ENCODE data around the gene SPOUT1. TPM values are rescaled to one million over a fixed set of nuclear protein-coding genes. Genes with fewer than 3 reads are reported as not detected.
"Not testable (repeated sequence)": the region's sequence is repeated elsewhere in the genome, so short reads cannot be mapped to it uniquely, and the experiment has no call there.

Gene SPOUT1, protein sequence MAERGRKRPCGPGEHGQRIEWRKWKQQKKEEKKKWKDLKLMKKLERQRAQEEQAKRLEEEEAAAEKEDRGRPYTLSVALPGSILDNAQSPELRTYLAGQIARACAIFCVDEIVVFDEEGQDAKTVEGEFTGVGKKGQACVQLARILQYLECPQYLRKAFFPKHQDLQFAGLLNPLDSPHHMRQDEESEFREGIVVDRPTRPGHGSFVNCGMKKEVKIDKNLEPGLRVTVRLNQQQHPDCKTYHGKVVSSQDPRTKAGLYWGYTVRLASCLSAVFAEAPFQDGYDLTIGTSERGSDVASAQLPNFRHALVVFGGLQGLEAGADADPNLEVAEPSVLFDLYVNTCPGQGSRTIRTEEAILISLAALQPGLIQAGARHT
- total RNA-seq (2013) = 22.1 TPM
- 10 to 100 TPM; 25.7 to 29.9 (median 29.3) TPM for polyA plus RNA-seq
- 18.3 and 28.2 TPM in 2 replicates for polyA minus RNA-seq
- 0.06 to 0.59 (median 0.33) reads per million in 11 experiments for total RNA-seq

DNA sequence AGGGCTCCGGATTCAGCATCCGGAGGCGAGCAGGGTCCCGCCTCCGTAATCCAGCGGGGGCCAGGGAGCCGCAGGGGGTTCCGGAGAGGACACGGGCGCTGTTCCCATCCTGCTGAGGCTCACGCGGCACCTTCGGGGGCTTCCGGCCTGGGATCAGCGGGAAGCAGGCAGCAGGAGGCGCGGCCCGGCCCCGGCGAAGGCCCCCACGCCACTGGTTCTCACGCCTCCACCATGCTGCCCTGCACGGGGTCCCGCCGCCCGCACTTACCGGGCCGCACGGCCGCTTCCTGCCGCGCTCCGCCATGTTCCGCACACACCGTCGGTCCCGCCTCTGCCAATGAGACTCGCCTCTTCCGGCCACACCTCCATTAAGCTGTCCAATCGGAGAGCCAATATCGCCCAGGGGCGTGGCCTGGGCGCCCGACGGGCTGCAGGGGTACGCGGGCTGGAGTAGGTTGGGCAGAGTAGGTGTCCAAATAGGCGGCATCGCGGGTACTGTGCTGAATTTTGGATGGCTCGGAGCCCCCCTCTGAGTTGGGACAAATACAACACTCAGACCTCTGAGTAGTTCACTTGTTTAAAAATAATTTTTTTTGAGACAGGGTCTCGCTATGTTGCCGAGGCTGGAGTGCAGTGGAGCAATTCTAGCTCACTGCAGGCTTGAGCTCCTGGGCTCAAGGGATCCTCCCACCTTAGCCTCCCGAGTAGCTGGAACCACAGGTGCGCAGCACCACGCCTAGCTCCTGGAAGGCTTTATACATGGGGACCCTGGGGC is at the start of gene SPOUT1:
Gene SPOUT1 (minus strand): TSS at position 318 of the 775 bp plus-strand sequence. CDS start 14 bp downstream, at position 304.
- Mint-ChIP-seq H3K27me3 (ENCODE audit: low read depth in 3 of 3) (peaks cover 0 to 4% (median 0%) of the 10 kb centered on the region in 3 donors), H3K9me3 (no peaks in the 10 kb centered on the region), H3K27ac (peak within 1 kb of the TSS; percentile 10 to 93 (median 83)), H3K4me3 (peak within 1 kb of the TSS; percentile 84 to 91), H3K4me1 (peaks cover 15% of the 10 kb centered on the region), H3K36me3 (peaks cover 24 to 35% of the 10 kb centered on the region in 2 donors)
- peak within 1 kb of the TSS; percentile 86 for H3K9ac ChIP-seq (ENCODE audit: insufficient read depth, low read length, poor library complexity, severe bottlenecking)
- peak; percentile 88 to 91 (median 88) for DNase-seq
- WGBS (ENCODE audit: insufficient coverage) = under 1% methylated on average over 50 of the region's 56 CpGs
- intact Hi-C loops (cut with micrococcal nuclease) = no loop called here
- H3K79me2 ChIP-seq (ENCODE audit: insufficient read depth, low read length) = peaks cover 12% of the 10 kb centered on the region
- TF ChIP-seq, protein P1, sequence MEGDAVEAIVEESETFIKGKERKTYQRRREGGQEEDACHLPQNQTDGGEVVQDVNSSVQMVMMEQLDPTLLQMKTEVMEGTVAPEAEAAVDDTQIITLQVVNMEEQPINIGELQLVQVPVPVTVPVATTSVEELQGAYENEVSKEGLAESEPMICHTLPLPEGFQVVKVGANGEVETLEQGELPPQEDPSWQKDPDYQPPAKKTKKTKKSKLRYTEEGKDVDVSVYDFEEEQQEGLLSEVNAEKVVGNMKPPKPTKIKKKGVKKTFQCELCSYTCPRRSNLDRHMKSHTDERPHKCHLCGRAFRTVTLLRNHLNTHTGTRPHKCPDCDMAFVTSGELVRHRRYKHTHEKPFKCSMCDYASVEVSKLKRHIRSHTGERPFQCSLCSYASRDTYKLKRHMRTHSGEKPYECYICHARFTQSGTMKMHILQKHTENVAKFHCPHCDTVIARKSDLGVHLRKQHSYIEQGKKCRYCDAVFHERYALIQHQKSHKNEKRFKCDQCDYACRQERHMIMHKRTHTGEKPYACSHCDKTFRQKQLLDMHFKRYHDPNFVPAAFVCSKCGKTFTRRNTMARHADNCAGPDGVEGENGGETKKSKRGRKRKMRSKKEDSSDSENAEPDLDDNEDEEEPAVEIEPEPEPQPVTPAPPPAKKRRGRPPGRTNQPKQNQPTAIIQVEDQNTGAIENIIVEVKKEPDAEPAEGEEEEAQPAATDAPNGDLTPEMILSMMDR (IDR thresholded peaks at IDR 0.05) = no peak
- no peaks in the 10 kb centered on the region for H3K27me3 ChIP-seq (ENCODE audit: control insufficient read depth in 2 of 2, insufficient read depth in 2 of 2, low read length in 2 of 2)
- no peaks in the 10 kb centered on the region for H4K20me1 ChIP-seq (ENCODE audit: insufficient read depth, low read length)
- peaks cover 24 to 31% of the 10 kb centered on the region in 2 donors for H3K36me3 ChIP-seq (replicated peaks in 1 of 2; ENCODE audit: control insufficient read depth in 1 of 2, insufficient read depth in 2 of 2, low read length in 2 of 2)
- peak within 1 kb of the TSS in 1 of 2 donors; percentile 82 for H3K27ac ChIP-seq (ENCODE audit: low read depth in 1 of 2, low read length in 2 of 2)
- H2AFZ ChIP-seq (ENCODE audit: insufficient read depth, low read depth, low read length, poor library complexity, severe bottlenecking) = peak within 1 kb of the TSS; percentile 99
- no peaks in the 10 kb centered on the region for H3K9me3 ChIP-seq (replicated peaks in 1 of 2; ENCODE audit: control insufficient read depth in 1 of 2, insufficient read depth in 1 of 2, low read length in 2 of 2)
- H3K4me1 ChIP-seq (ENCODE audit: control insufficient read depth in 1 of 2, insufficient read depth in 2 of 2, low read length in 2 of 2) = peaks cover 15 to 22% of the 10 kb centered on the region in 2 donors
- H3K4me3 ChIP-seq (replicated peaks in 1 of 3; ENCODE audit: low read depth in 2 of 3, low read length in 3 of 3) = peak within 1 kb of the TSS; percentile 81 to 97 (median 82)
- peak within 1 kb of the TSS; percentile 87 for H3K4me2 ChIP-seq (replicated peaks; ENCODE audit: extremely low read depth, low read length, poor library complexity, severe bottlenecking)

GRCh38 chr9:128877852-128878251 is 48.3 kb upstream of the SPOUT1 start:
- Mint-ChIP-seq H3K4me3 (no peak overlapping the region), H3K4me1 (peaks cover 24% of the 10 kb centered on the region), H3K27ac (no peak overlapping the region), H3K27me3 (ENCODE audit: low read depth in 3 of 3) (no peaks in the 10 kb centered on the region), H3K36me3 (peaks cover 0 to 2% of the 10 kb centered on the region in 2 donors), H3K9me3 (peaks cover 0 to 3% (median 0%) of the 10 kb centered on the region in 7 donors)
- H3K9me3 ChIP-seq (replicated peaks in 1 of 2; ENCODE audit: control insufficient read depth in 1 of 2, insufficient read depth in 1 of 2, low read length in 2 of 2) = no peaks in the 10 kb centered on the region
- no peak for DNase-seq
- H3K4me2 ChIP-seq (replicated peaks; ENCODE audit: extremely low read depth, low read length, poor library complexity, severe bottlenecking) = no peak overlapping the region
- peaks cover 8% of the 10 kb centered on the region for H3K79me2 ChIP-seq (ENCODE audit: insufficient read depth, low read length)
- H3K27me3 ChIP-seq (ENCODE audit: control insufficient read depth in 2 of 2, insufficient read depth in 2 of 2, low read length in 2 of 2) = no peaks in the 10 kb centered on the region
- H3K4me1 ChIP-seq (ENCODE audit: control insufficient read depth in 1 of 2, insufficient read depth in 2 of 2, low read length in 2 of 2) = peaks cover 20 to 22% of the 10 kb centered on the region in 2 donors
- H3K36me3 ChIP-seq (replicated peaks in 1 of 2; ENCODE audit: control insufficient read depth in 1 of 2, insufficient read depth in 2 of 2, low read length in 2 of 2) = no peaks in the 10 kb centered on the region
- peaks cover 4% of the 10 kb centered on the region for H4K20me1 ChIP-seq (ENCODE audit: insufficient read depth, low read length)
- TF ChIP-seq, protein P1 (IDR thresholded peaks at IDR 0.05) = no peak
- intact Hi-C loops (cut with micrococcal nuclease) = no loop called here
- no peak overlapping the region for H2AFZ ChIP-seq (ENCODE audit: insufficient read depth, low read depth, low read length, poor library complexity, severe bottlenecking)
- H3K4me3 ChIP-seq (replicated peaks in 1 of 3; ENCODE audit: low read depth in 2 of 3, low read length in 3 of 3) = no peak overlapping the region
- 38% methylated on average over 2 of the region's 5 CpGs for WGBS (ENCODE audit: insufficient coverage)
- H3K9ac ChIP-seq (ENCODE audit: insufficient read depth, low read length, poor library complexity, severe bottlenecking) = no peak overlapping the region
- H3K27ac ChIP-seq (ENCODE audit: low read depth in 1 of 2, low read length in 2 of 2) = no peak overlapping the region

- H3K36me3 ChIP-seq (replicated peaks in 1 of 2; ENCODE audit: control insufficient read depth in 1 of 2, insufficient read depth in 2 of 2, low read length in 2 of 2); H3K4me2 ChIP-seq (replicated peaks; ENCODE audit: extremely low read depth, low read length, poor library complexity, severe bottlenecking); H4K20me1 ChIP-seq (ENCODE audit: insufficient read depth, low read length); H3K79me2 ChIP-seq (ENCODE audit: insufficient read depth, low read length); H3K4me3 ChIP-seq (replicated peaks in 1 of 3; ENCODE audit: low read depth in 2 of 3, low read length in 3 of 3); H3K27me3 ChIP-seq (ENCODE audit: control insufficient read depth in 2 of 2, insufficient read depth in 2 of 2, low read length in 2 of 2); H3K27me3 Mint-ChIP-seq (ENCODE audit: low read depth in 3 of 3); intact Hi-C loops (cut with micrococcal nuclease); H2AFZ ChIP-seq (ENCODE audit: insufficient read depth, low read depth, low read length, poor library complexity, severe bottlenecking); H3K36me3 Mint-ChIP-seq; H3K4me3 Mint-ChIP-seq; H3K27ac ChIP-seq (ENCODE audit: low read depth in 1 of 2, low read length in 2 of 2); DNase-seq; H3K9ac ChIP-seq (ENCODE audit: insufficient read depth, low read length, poor library complexity, severe bottlenecking); H3K9me3 Mint-ChIP-seq; H3K9me3 ChIP-seq (replicated peaks in 1 of 2; ENCODE audit: control insufficient read depth in 1 of 2, insufficient read depth in 1 of 2, low read length in 2 of 2): not testable (repeated sequence)
- peaks cover 12% of the 10 kb centered on the region for H3K4me1 Mint-ChIP-seq
- peaks cover 9 to 11% of the 10 kb centered on the region in 2 donors for H3K4me1 ChIP-seq (ENCODE audit: control insufficient read depth in 1 of 2, insufficient read depth in 2 of 2, low read length in 2 of 2)
- WGBS (ENCODE audit: insufficient coverage) = 100% methylated on average over 4 of the region's 7 CpGs
- H3K27ac Mint-ChIP-seq = peak overlapping the region in 1 of 7 donors; percentile 24
Measured at GRCh38 chr9:128870941-128871265, 41.3 kb upstream of the SPOUT1 start.

Data from CD14-positive monocyte (primary cell).